ENCODE data around the gene MIDN. TPM values are rescaled to one million over a fixed set of nuclear protein-coding genes. Genes with fewer than 3 reads are reported as not detected.

Gene MIDN
- total RNA-seq, 1 experiment from 2014 or later: 286 TPM

DNA sequence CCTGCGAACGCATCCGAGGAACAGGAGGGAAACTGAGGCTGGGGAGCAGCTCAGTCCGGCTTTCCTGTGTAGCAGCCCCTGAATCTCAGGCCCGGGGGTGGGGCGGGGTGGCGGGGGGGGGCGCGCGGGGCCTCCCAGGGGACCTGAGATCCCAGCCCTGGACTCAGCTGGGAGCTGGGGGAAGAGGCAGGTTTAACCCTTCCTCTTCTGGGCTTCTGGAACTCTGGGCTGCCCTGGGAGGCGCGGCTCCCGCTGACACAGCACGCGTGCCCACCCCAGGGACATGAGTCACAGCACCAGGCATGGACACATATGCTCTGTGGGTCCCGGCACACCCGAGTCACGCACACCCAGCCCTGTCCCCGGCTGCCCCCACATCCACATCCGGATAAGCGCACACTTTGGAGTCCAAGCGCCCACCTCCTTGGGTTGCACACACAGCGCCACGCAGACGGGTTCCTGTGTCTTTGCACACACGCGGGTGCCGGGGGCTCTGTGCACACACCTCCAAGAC, 17.3 kb downstream of the MIDN start:
- Histone ChIP-seq H3K4me2 (ENCODE audit: insufficient read depth, insufficient read length, low read length) (peak overlapping the region; percentile 45), H2AFZ (ENCODE audit: low read length) (no peak overlapping the region), H3K18ac (ENCODE audit: insufficient read length, low read depth, low read length) (peak overlapping the region; percentile 23), H3K4me1 (ENCODE audit: insufficient read depth, low read length) (peaks cover 4% of the 10 kb centered on the region; the same call in 1 of the 2 replicates), H3K27me3 (ENCODE audit: insufficient read depth, low read length) (no peaks in the 10 kb centered on the region), H3K9ac (ENCODE audit: extremely low read depth, insufficient read length, low read length) (no peak overlapping the region), H3K14ac (ENCODE audit: insufficient read depth, low read length) (no peak overlapping the region), H3K9me3 (ENCODE audit: control insufficient read depth, low read depth, low read length) (no peaks in the 10 kb centered on the region), H3K79me1 (ENCODE audit: insufficient read depth, low read depth, low read length, poor library complexity, severe bottlenecking) (no peaks in the 10 kb centered on the region), H2BK5ac (ENCODE audit: insufficient read length, low read length) (no peak overlapping the region), H3K79me2 (ENCODE audit: insufficient read depth, low read length) (peaks cover 4% of the 10 kb centered on the region; the same call in 1 of the 2 replicates), H2BK15ac (ENCODE audit: low read depth, low read length) (no peak overlapping the region), H4K91ac (ENCODE audit: insufficient read length, low read depth, low read length) (no peak overlapping the region), H4K20me1 (ENCODE audit: control insufficient read depth, insufficient read depth, insufficient read length) (no peaks in the 10 kb centered on the region), H4K8ac (replicated peaks; ENCODE audit: insufficient read length, low read depth, low read length) (no peak overlapping the region), H3K23me2 (ENCODE audit: insufficient read length, low read depth, low read length, poor library complexity, severe bottlenecking) (peaks cover 30% of the 10 kb centered on the region), H3K23ac (ENCODE audit: insufficient read length, low read depth, low read length) (no peak overlapping the region), H2BK120ac (ENCODE audit: low read depth, low read length, poor library complexity, severe bottlenecking) (no peak overlapping the region), H2AK5ac (ENCODE audit: insufficient read length, low read length) (no peak overlapping the region), H3K56ac (ENCODE audit: insufficient read length, low read depth, low read length) (no peak overlapping the region), H2BK20ac (ENCODE audit: low read depth, low read length, poor library complexity, severe bottlenecking) (no peak overlapping the region), H4K5ac (ENCODE audit: insufficient read length, low read depth, low read length) (no peak overlapping the region), H2BK12ac (ENCODE audit: insufficient read length, low read depth, low read length) (no peak overlapping the region), H3K4ac (ENCODE audit: low read depth, low read length) (no peak overlapping the region), H3K27ac (ENCODE audit: insufficient read length, low read depth, low read length) (no peak overlapping the region), H3T11ph (ENCODE audit: low read length) (no peak overlapping the region)
- WGBS (ENCODE audit: extremely low coverage, insufficient read length, low lambda C conversion rate): no CpG with 5 or more reads among the region's 28 CpGs
- peaks cover 54 to 59% of the 10 kb centered on the region in 2 experiments for H3K4me1 Mint-ChIP-seq
- no peaks in the 10 kb centered on the region; a peak in 1 of 5 replicates for H3K9me3 Mint-ChIP-seq
- DNase-seq: no peak
- H3K27me3 Mint-ChIP-seq (ENCODE audit: low read depth): peaks cover 13% of the 10 kb centered on the region
- peak overlapping the region; percentile 56 to 72 for H3K4me3 Mint-ChIP-seq
- TF ChIP-seq CTCF (conservative IDR thresholded peaks at IDR 0.05): no peak
- H3K27ac Mint-ChIP-seq: peak overlapping the region in 2 of 3 experiments; percentile 55 to 98; a peak in 3 of 7 replicates
- peaks cover 5 to 22% (median 8%) of the 10 kb centered on the region in 3 experiments for H3K36me3 Mint-ChIP-seq (ENCODE audit: insufficient read depth in 1 of 3, low read depth in 3 of 3)

Measured in H9 (cell line).